HL-60 (cell line): Measurements from ENCODE around the gene RGSL1.

Experiments
- DNase-seq, 2 experiments: peaks; one replicate each; pipeline ENCODE4 v3.0.0-alpha.2; 2010 to 2020; ENCODE audit warnings: low read depth in 1 of 2, low spot score in 1 of 2
- H3K27ac ChIP-seq: fragments of 250-450 bp; sonication (Bioruptor Pico); replicated peaks from 2 replicates; pipeline ENCODE4 v1.5.1; 2020; ENCODE audit warnings: mild to moderate bottlenecking, moderate library complexity
- H3K27me3 ChIP-seq: fragments of 250-450 bp; sonication (Bioruptor Pico); 2 replicates; pipeline ENCODE4 v1.5.1; 2021; ENCODE audit warnings: mild to moderate bottlenecking, moderate library complexity; ENCODE audit not compliant: insufficient read depth, poor library complexity, severe bottlenecking
- H3K4me3 ChIP-seq: replicated peaks from 2 replicates; pipeline ENCODE4 v1.5.1; 2011; ENCODE audit warnings: mild to moderate bottlenecking, control low read depth, low read length; ENCODE audit not compliant: insufficient read depth
- CTCF ChIP-seq: IDR thresholded peaks from one replicate; pipeline ENCODE4 v1.5.1; 2011; ENCODE audit warnings: low read length, control low read depth, inconsistent platforms; ENCODE audit not compliant: insufficient read depth
- GABPA ChIP-seq: IDR thresholded peaks from 2 replicates; pipeline ENCODE4 v1.6.1; 2012; ENCODE audit warnings: low read depth
- POLR2AphosphoS5 ChIP-seq: IDR thresholded peaks from 2 replicates; pipeline ENCODE4 v1.6.1; 2012; ENCODE audit warnings: low read depth
- REST ChIP-seq: IDR thresholded peaks from 2 replicates; pipeline ENCODE4 v1.6.1; 2012; ENCODE audit warnings: low read depth; ENCODE audit not compliant: insufficient replicate concordance
- SPI1 ChIP-seq: IDR thresholded peaks from 2 replicates; pipeline ENCODE4 v1.6.1; 2012; ENCODE audit warnings: low read depth, mild to moderate bottlenecking, borderline replicate concordance

The RGSL1 gene

DNA sequence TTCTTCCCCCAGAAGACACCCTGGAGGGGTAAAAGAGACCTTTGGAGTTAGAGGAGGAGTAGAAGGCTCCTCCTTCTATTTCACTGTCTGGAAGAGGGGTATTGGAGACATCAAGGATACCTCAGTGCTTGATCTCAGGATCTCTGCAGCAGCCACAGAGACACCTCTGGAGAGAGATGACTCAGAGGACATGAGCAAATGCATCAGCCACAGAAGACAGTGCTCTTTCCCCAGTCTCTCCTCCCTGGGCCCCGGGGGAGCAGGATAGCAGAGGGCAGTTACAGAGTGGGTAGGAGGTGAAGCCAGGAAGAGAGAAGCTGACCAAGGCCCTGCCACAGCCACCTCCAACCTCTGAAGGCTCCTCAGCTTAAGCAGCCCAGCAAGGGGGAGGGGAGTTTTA lies 34.2 kb upstream of the RGSL1 start:
- no peak overlapping the region for H3K27ac ChIP-seq
- no peaks in the 10 kb centered on the region for H3K27me3 ChIP-seq
- TF ChIP-seq CTCF (no peak), SPI1 (no peak), REST (no peak), POLR2AphosphoS5 (no peak), GABPA (no peak)
- no peak overlapping the region for H3K4me3 ChIP-seq
- DNase-seq = no peak

DNA sequence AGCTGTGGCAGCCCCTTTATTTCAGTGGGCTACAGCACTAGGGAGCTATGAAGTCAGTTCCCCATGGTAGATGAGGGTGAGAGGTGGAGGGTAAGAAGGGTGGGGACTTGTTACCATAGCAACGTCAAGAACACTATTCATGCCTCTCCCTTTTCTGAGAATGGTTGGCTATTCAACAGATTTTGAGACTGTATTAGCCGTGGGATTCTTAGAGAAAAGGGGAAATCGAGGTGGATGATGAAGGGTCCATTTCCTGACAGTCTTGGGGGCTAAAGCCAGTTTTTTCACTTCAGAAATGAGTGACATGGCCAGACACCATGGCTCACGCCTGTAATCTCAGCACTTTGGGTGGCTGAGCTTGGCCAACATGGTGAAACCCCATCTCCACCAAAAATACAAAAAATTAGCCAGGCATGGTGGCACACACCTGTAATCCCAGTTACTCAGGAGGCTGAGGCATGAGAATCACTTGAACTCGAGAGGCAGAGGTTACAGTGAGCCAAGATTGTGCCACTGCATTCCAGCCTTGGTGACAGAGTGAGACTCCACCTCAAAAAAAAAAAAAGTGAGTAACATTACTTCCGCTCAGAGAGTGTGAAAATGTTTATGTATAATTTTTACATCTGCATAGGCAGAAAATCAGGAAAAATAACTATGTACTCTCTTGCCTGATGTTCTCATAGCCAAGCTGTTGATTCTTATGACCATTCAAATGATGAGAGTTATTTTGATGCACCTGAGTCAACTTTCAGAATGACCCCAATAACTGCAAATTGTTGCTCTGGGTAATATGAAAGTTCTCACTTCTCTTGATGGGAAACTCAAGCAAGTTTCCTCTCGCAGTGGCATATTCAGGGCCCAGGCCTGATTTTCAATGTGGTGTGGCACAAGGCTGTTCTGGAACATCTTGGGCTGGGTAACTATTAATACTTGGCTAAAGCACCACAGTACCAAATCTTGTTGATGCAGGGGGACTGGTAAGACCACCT lies 23.2 kb upstream of the RGSL1 start:
- no peaks in the 10 kb centered on the region for H3K27me3 ChIP-seq
- no peak overlapping the region for H3K4me3 ChIP-seq
- TF ChIP-seq POLR2AphosphoS5 (no peak), SPI1 (no peak), GABPA (no peak), REST (no peak), CTCF (no peak)
- no peak for DNase-seq
- no peak overlapping the region for H3K27ac ChIP-seq

DNA sequence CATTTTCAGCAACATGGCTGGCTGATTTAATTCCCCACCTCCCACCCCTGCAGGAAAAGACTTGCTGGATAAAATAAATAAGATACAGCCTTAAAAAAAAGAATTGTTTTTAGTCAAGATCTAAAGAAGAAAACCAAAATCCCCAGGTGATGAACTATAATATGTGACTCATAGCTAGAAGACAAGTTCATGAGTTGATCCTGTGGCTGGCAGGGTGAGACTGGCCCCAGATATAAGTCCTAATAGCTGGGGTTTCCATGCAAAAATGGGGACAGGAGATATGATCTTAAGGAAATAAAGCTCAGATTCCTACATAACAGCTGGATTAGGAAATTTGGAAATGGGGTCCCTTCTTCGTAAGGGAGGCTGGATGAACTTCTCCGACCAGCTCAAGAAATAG lies 21.9 kb upstream of the RGSL1 start:
- no peak overlapping the region for H3K4me3 ChIP-seq
- TF ChIP-seq REST (no peak), GABPA (no peak), SPI1 (no peak), POLR2AphosphoS5 (no peak), CTCF (no peak)
- DNase-seq = no peak
- H3K27ac ChIP-seq = no peak overlapping the region
- H3K27me3 ChIP-seq = no peaks in the 10 kb centered on the region
